Measurements from ENCODE around the gene ZBTB20.

Gene ZBTB20

GRCh38 chr3:114476511-114476910 is 670.6 kb downstream of the ZBTB20 start:
- TF ChIP-seq EZH2phosphoT487 (IDR thresholded peaks at IDR 0.05; ENCODE audit: borderline replicate concordance, low read length), result no peak
- TF ChIP-seq, protein P1, sequence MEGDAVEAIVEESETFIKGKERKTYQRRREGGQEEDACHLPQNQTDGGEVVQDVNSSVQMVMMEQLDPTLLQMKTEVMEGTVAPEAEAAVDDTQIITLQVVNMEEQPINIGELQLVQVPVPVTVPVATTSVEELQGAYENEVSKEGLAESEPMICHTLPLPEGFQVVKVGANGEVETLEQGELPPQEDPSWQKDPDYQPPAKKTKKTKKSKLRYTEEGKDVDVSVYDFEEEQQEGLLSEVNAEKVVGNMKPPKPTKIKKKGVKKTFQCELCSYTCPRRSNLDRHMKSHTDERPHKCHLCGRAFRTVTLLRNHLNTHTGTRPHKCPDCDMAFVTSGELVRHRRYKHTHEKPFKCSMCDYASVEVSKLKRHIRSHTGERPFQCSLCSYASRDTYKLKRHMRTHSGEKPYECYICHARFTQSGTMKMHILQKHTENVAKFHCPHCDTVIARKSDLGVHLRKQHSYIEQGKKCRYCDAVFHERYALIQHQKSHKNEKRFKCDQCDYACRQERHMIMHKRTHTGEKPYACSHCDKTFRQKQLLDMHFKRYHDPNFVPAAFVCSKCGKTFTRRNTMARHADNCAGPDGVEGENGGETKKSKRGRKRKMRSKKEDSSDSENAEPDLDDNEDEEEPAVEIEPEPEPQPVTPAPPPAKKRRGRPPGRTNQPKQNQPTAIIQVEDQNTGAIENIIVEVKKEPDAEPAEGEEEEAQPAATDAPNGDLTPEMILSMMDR (IDR thresholded peaks at IDR 0.05; ENCODE audit: low read depth, low read length, poor library complexity, severe bottlenecking), result no peak
- H3K4me2 ChIP-seq (ENCODE audit: low read length), result no peak overlapping the region
- no peaks in the 10 kb centered on the region for H3K4me1 ChIP-seq (ENCODE audit: control insufficient read depth, low read length)
- H3K36me3 ChIP-seq (ENCODE audit: control insufficient read depth, low read length), result no peaks in the 10 kb centered on the region
- H3K27ac ChIP-seq (ENCODE audit: low read depth, low read length), result no peak overlapping the region
- H3K9me3 ChIP-seq (ENCODE audit: control insufficient read depth, insufficient read depth, low read length), result no peaks in the 10 kb centered on the region
- H3K9me2 ChIP-seq (replicated peaks; ENCODE audit: control insufficient read depth, low read length), result no peaks in the 10 kb centered on the region; the same call in 1 of the 2 replicates
- no peaks in the 10 kb centered on the region for H3F3A ChIP-seq (ENCODE audit: control insufficient read depth, insufficient read depth)
- no peaks in the 10 kb centered on the region for H4K20me1 ChIP-seq (ENCODE audit: control insufficient read depth, insufficient read depth, low read depth, low read length)
- no peak overlapping the region for H3K4me3 ChIP-seq (ENCODE audit: low read length)
- no peaks in the 10 kb centered on the region for H3K27me3 ChIP-seq (ENCODE audit: control insufficient read depth, low read length)
- H3K79me2 ChIP-seq (ENCODE audit: control insufficient read depth, low read length), result no peaks in the 10 kb centered on the region

GRCh38 chr3:114471478-114471877 is 675.6 kb downstream of the ZBTB20 start:
- Histone ChIP-seq H3F3A (ENCODE audit: control insufficient read depth, insufficient read depth) (no peaks in the 10 kb centered on the region), H3K4me2 (ENCODE audit: low read length) (no peak overlapping the region), H3K36me3 (ENCODE audit: control insufficient read depth, low read length) (no peaks in the 10 kb centered on the region), H3K9me3 (ENCODE audit: control insufficient read depth, insufficient read depth, low read length) (no peaks in the 10 kb centered on the region), H3K27me3 (ENCODE audit: control insufficient read depth, low read length) (no peaks in the 10 kb centered on the region), H3K27ac (ENCODE audit: low read depth, low read length) (no peak overlapping the region), H3K4me1 (ENCODE audit: control insufficient read depth, low read length) (no peaks in the 10 kb centered on the region; the same call in 1 of the 2 replicates), H3K79me2 (ENCODE audit: control insufficient read depth, low read length) (no peaks in the 10 kb centered on the region), H3K9me2 (replicated peaks; ENCODE audit: control insufficient read depth, low read length) (no peaks in the 10 kb centered on the region), H4K20me1 (ENCODE audit: control insufficient read depth, insufficient read depth, low read depth, low read length) (no peaks in the 10 kb centered on the region), H3K4me3 (ENCODE audit: low read length) (no peak overlapping the region)
- TF ChIP-seq EZH2phosphoT487 (IDR thresholded peaks at IDR 0.05; ENCODE audit: borderline replicate concordance, low read length), result no peak
- TF ChIP-seq, protein P1 (IDR thresholded peaks at IDR 0.05; ENCODE audit: low read depth, low read length, poor library complexity, severe bottlenecking), result no peak

DNA sequence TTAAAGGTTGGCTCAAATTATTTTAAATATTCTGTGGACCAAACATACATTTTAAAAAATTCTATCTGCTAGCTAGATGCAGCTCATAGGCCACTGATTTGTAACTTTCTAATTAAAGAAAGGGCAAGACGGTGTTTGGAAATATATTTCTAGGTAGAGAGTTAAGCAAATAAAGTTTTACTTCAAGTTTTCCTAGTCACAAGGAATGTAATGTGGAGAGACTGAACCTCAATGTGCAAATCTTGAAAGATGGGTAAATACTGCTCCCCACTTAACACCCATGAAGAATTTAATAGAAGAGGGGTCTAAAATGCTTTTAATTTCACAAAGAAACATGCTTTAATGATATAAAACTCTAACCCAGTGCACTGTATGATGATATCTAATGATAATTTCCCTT is 678.0 kb downstream of the ZBTB20 start:
- Histone ChIP-seq H3K4me3 (ENCODE audit: low read length) (no peak overlapping the region), H3K4me2 (ENCODE audit: low read length) (no peak overlapping the region), H3K79me2 (ENCODE audit: control insufficient read depth, low read length) (no peaks in the 10 kb centered on the region), H3K9me3 (ENCODE audit: control insufficient read depth, insufficient read depth, low read length) (no peaks in the 10 kb centered on the region), H3F3A (ENCODE audit: control insufficient read depth, insufficient read depth) (no peaks in the 10 kb centered on the region), H3K27ac (ENCODE audit: low read depth, low read length) (no peak overlapping the region), H3K9me2 (replicated peaks; ENCODE audit: control insufficient read depth, low read length) (no peaks in the 10 kb centered on the region), H3K27me3 (ENCODE audit: control insufficient read depth, low read length) (no peaks in the 10 kb centered on the region), H4K20me1 (ENCODE audit: control insufficient read depth, insufficient read depth, low read depth, low read length) (no peaks in the 10 kb centered on the region), H3K4me1 (ENCODE audit: control insufficient read depth, low read length) (peaks cover 17% of the 10 kb centered on the region), H3K36me3 (ENCODE audit: control insufficient read depth, low read length) (no peaks in the 10 kb centered on the region)
- TF ChIP-seq, protein P1 (IDR thresholded peaks at IDR 0.05; ENCODE audit: low read depth, low read length, poor library complexity, severe bottlenecking), result no peak
- no peak for TF ChIP-seq EZH2phosphoT487 (IDR thresholded peaks at IDR 0.05; ENCODE audit: borderline replicate concordance, low read length)
